Right kidney (tissue), 1 donor: ENCODE data around the gene ABCB8.
A peak's percentile ranks its signal among the peaks of the same experiment; 100 is the strongest.
"Not testable (repeated sequence)": the region's sequence is repeated elsewhere in the genome, so short reads cannot be mapped to it uniquely, and the experiment has no call there.

Experiments used
- DNase-seq: peaks from one replicate; pipeline ENCODE4 v3.0.0-alpha.2; 2016

Gene ABCB8

GRCh38 chr7:151034312-151035025 is 6.2 kb downstream of the ABCB8 start:
- no peak for DNase-seq

DNA sequence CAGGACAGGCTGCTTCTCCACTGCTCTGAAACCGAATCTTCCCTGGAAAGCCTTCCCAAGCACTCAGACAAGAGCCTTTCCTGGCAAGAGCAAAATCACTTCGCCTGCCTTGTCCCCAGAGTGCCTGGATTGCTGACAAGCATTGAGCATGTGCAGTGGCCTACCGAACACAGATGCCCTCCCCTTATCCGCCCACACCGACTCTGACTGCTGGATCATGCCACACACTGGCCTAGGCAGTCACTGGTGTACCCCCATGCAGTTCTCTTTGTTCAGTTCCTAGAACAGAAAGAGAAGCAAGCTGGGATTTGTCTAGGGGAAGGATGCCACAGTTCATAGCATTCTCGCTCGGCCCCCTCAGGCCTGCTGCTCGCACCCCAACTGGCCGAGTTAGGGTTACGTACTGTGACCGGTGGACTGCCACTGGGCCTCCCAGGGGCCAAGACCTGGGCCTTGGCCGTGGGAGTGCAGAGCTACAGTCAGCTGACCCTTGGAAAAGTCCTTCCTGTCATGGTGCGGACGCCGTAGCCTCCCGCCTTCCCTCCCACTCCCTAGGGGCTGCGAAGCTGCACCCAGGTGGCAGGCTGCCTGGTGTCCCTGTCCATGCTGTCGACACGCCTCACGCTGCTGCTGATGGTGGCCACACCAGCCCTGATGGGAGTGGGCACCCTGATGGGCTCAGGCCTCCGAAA is 6.9 kb downstream of the ABCB8 start:
- no peak for DNase-seq

DNA sequence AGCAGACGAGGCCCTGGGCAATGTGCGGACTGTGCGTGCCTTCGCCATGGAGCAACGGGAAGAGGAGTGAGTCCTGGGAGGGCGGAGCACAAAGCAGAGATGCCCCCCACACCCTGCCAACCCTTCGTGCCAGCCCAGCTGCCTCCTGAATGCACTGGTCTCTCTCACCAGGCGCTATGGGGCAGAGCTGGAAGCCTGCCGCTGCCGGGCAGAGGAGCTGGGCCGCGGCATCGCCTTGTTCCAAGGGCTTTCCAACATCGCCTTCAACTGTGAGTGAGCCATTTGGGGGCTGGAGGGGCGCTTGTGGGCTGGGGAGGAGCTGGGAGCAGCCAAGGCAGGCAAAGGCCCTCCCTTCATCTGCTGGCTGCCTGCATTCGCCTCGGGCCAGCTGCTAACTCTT is 7.7 kb downstream of the ABCB8 start:
- no peak for DNase-seq

- DNase-seq: no peak
Observed at GRCh38 chr7:151038951-151039849, 10.9 kb downstream of the ABCB8 start.

DNA sequence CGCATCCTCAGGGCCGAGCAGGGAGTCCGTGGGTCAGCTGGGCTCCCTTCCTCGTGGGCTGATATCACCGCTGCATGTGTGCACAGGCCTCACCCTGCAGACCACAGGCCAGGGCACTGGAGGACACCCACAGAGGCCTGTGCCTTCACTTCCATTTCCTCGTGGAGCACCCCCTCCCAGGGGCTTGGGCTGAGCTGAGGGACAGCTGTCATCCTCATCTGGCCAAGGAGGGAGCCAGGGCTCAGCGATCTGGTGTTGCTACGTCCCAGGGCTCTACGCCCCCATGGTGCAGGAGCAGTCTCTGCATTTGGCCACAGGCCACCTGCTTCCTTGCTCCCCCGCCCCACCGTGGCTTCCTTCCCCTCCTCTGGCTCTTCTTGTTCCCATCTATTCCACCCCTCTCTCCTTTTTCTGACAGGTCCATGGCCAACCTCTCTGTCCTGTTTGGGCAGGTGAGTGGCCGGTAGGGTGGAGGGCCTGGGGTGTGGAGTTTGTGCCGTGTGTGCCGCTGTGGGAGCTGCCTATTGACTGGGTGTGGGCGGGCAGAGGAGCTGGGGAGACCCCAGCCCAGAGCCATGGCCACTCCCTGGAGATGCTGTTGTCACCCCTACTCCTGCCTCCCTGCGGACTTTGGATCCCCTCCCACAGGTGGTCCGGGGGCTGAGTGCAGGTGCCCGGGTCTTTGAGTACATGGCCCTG is 11.7 kb downstream of the ABCB8 start:
- no peak for DNase-seq

GRCh38 chr7:151040616-151041375 is 12.5 kb downstream of the ABCB8 start:
- DNase-seq: no peak

GRCh38 chr7:151043449-151043848 is 15.2 kb downstream of the ABCB8 start:
- not testable (repeated sequence) for DNase-seq

GRCh38 chr7:151043959-151044358 is 15.7 kb downstream of the ABCB8 start:
- no peak for DNase-seq

DNA sequence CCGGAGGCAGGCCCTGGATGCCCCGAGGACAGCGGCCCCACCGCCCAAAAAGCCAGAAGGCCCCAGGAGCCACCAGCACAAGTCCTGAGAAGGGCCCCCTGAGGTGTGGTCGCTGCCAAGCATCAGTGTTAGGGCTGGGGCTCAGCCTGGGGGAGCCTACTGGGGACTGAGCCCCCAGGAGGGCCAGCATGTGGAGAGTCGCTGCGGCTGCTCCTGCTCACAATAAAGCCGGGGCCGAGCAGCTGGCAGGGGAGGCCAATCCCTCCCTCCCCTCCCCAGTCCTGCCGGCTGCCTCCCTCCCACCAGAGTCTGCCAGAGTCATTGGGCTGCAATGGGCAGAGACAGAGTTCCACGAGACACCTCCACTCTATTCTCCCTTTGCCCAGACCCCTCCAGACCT is 17.0 kb downstream of the ABCB8 start:
- no peak for DNase-seq

DNA sequence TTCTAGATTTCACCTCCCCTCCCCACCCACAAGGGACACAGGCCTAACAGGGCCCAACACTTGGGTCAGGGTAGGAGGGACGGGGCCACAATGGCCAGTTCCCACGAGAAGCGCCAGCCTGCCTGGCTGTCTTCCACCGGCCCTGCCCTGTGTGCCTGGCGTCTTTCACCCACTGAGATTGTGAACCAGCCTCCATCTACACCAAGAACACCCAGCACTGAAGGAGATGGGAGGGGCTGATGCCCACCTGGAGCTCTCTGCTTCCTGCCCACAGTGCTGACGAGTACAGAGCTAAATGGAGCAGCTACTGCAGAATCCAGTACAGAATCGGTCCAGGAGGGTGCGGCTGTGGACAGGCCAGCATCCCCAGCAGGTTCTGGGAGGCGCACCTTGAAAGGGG is 17.7 kb downstream of the ABCB8 start:
- DNase-seq: no peak

- no peak for DNase-seq
Observed at GRCh38 chr7:151046603-151047573, 18.6 kb downstream of the ABCB8 start.

- DNase-seq: no peak
Observed at GRCh38 chr7:151047976-151048815, 19.9 kb downstream of the ABCB8 start, which contains the start of gene ASIC3. TSS of gene ASIC3 (plus strand) at chr7:151048531. CDS start at chr7:151048886, 355 bp downstream.

DNA sequence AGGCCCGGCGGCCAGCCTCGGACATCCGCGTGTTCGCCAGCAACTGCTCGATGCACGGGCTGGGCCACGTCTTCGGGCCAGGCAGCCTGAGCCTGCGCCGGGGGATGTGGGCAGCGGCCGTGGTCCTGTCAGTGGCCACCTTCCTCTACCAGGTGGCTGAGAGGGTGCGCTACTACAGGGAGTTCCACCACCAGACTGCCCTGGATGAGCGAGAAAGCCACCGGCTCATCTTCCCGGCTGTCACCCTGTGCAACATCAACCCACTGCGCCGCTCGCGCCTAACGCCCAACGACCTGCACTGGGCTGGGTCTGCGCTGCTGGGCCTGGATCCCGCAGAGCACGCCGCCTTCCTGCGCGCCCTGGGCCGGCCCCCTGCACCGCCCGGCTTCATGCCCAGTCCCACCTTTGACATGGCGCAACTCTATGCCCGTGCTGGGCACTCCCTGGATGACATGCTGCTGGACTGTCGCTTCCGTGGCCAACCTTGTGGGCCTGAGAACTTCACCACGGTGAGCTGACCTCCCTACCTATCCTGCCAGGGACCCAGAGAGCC is 20.7 kb downstream of the ABCB8 start:
- DNase-seq: no peak

DNA sequence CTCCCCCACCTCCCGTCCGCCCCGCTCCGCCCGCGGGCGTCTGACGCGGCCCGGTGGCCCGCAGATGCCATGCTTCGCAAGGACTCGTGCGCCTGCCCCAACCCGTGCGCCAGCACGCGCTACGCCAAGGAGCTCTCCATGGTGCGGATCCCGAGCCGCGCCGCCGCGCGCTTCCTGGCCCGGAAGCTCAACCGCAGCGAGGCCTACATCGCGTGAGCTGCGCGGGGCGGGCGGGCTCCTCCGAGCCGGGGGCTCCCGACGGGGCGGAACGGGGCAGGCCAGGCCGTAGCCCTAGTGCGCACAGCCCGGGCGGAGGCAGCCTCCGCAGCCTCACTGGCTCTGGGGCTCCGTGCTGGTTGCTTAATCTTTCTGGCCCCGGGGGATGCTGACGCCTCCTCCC is 22.9 kb downstream of the ABCB8 start:
- peak; percentile 68 for DNase-seq

DNA sequence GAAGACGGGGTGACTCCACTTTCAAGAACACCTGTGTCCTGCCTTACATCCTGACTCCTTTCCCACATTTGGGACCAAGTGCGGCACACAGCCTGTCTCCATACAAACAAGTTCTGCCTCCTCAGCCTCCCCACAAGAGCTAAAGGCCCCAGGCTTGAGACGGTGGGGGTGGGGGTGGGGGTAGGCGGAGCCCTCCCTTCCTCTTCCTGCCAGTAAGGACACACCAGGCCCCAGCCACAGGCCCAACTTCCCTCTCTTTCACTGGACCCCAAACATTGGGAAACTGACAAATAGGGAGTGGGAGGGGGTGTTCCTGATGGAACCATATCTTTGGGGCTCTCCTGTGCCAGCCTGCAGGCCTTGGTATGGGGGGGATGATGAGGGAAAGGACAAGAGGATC is 24.8 kb downstream of the ABCB8 start:
- no peak for DNase-seq

DNA sequence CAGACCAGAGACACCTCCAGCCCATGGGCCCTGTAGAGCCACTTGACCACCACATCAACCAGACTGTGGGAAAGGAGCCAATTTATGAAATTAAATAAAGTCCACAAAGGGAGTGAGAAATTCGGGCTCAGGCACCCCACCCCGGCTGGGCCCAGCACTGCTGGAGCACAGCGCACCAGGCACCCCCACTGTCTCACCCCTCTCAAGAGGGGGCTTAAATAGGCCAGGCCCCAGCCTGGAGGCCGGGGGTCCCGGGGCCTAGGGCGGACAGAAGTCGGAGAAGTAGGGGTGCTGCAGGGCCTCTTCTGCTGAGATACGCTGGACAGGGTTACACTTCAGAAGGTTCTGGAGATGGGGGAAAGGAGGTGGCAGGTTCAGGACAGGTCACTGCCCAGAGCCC is 25.5 kb downstream of the ABCB8 start:
- no peak for DNase-seq

GRCh38 chr7:151056283-151056665 is 28.0 kb downstream of the ABCB8 start:
- no peak for DNase-seq

- DNase-seq: no peak
Observed at GRCh38 chr7:151056666-151057505, 28.6 kb downstream of the ABCB8 start.
